ENCODE data around the gene MTSS2. TPM values are rescaled to one million over a fixed set of nuclear protein-coding genes. Genes with fewer than 3 reads are reported as not detected.

The MTSS2 gene
- total and polyA plus RNA-seq, 2 experiments from 2014 or later = 1.6 to 19.6 TPM

- Histone ChIP-seq H4K20me1 (replicated peaks; ENCODE audit: insufficient read depth) (no peaks in the 10 kb centered on the region), H3K27me3 (ENCODE audit: insufficient read depth) (no peaks in the 10 kb centered on the region), H3K79me2 (replicated peaks; ENCODE audit: insufficient read depth) (no peaks in the 10 kb centered on the region), H3K4me2 (no peak overlapping the region), H3F3A (replicated peaks; ENCODE audit: low read depth) (0 out of 2 replicates have a peak, but pooled peaks cover 5% of the 10 kb centered on the region), H3K4me1 (ENCODE audit: insufficient read depth) (peaks cover 10% of the 10 kb centered on the region), H3K36me3 (ENCODE audit: insufficient read depth) (no peaks in the 10 kb centered on the region), H3K27ac (ENCODE audit: low read depth) (no peak overlapping the region), H3K4me3 (no peak overlapping the region), H2AFZ (no peak overlapping the region), H3K9me2 (ENCODE audit: insufficient read depth) (no peaks in the 10 kb centered on the region)
- ATAC-seq = no peak
- Mint-ChIP-seq H3K36me3 (ENCODE audit: low read depth) (no peaks in the 10 kb centered on the region), H3K4me1 (peaks cover 21% of the 10 kb centered on the region), H3K27me3 (ENCODE audit: insufficient read depth, low read depth, poor library complexity) (peaks cover 8% of the 10 kb centered on the region), H3K9me3 (no peaks in the 10 kb centered on the region), H3K27ac (no peak overlapping the region), H3K4me3 (no peak overlapping the region)
- no peak for TF ChIP-seq CREB1 (CRISPR knock-in tag; IDR thresholded peaks at IDR 0.05; ENCODE audit: low read depth)
- no peak for TF ChIP-seq CTCF (conservative IDR thresholded peaks at IDR 0.05; ENCODE audit: low read depth in 2 of 2)
- no peak for TF ChIP-seq ETS1 (IDR thresholded peaks at IDR 0.05)
- TF ChIP-seq JUNB (IDR thresholded peaks at IDR 0.05; ENCODE audit: unreplicated experiment) = no peak
- no peak for TF ChIP-seq ZNF462 (CRISPR knock-in tag; IDR thresholded peaks at IDR 0.05)
- no peak for TF ChIP-seq ZNF331 (CRISPR knock-in tag; IDR thresholded peaks at IDR 0.05; ENCODE audit: low read depth)
- no peak for TF ChIP-seq EZH2phosphoT487 (IDR thresholded peaks at IDR 0.05; ENCODE audit: unreplicated experiment)
- no peak for TF ChIP-seq STAT1 (IDR thresholded peaks at IDR 0.05; ENCODE audit: unreplicated experiment)
- TF ChIP-seq REST (IDR thresholded peaks at IDR 0.05; ENCODE audit: unreplicated experiment) = no peak
- TF ChIP-seq ZNF114 (CRISPR knock-in tag; IDR thresholded peaks at IDR 0.05) = no peak
- no peak for TF ChIP-seq EZH2 (IDR thresholded peaks at IDR 0.05; ENCODE audit: low read depth, unreplicated experiment)
- no peak for TF ChIP-seq NANOG (IDR thresholded peaks at IDR 0.05; ENCODE audit: borderline replicate concordance)
- no peak for TF ChIP-seq POLR2AphosphoS5 (IDR thresholded peaks at IDR 0.05; ENCODE audit: low read depth)
- DNase-seq (ENCODE audit: low spot score) = no peak
Observed at GRCh38 chr16:70658921-70659320, 26.9 kb downstream of the MTSS2 start.

Measured in GM23338 (cell line).